GM12891 (cell line): ENCODE measurements around the gene OLA1.

Experiments
- DNase-seq: peaks from one replicate; pipeline ENCODE4 v3.0.0; 2011; ENCODE audit warnings: low spot score; ENCODE audit not compliant: insufficient read length
- FAIRE-seq: peaks from 2 replicates; lab custom pipeline; 2011; peaks lifted over from hg19 to GRCh38; lab: Jason Lieb, UNC
- PAX5 ChIP-seq: IDR thresholded peaks from 2 replicates; pipeline ENCODE4 v1.6.1; 2011; ENCODE audit warnings: low read length, moderate library complexity, mild to moderate bottlenecking; ENCODE audit not compliant: insufficient read depth, severe bottlenecking
- POLR2A ChIP-seq: IDR thresholded peaks from 2 replicates; pipeline ENCODE4 v1.6.1; 2011; ENCODE audit warnings: low read depth, low read length, control low read depth
- POLR2AphosphoS5 ChIP-seq: IDR thresholded peaks from 2 replicates; pipeline ENCODE4 v1.6.1; 2011; ENCODE audit warnings: low read depth, low read length, control low read depth
- POU2F2 ChIP-seq: IDR thresholded peaks from 2 replicates; pipeline ENCODE4 v1.6.1; 2011; ENCODE audit warnings: low read depth, mild to moderate bottlenecking, control low read depth, low read length, moderate library complexity
- SPI1 ChIP-seq: IDR thresholded peaks from 2 replicates; pipeline ENCODE4 v1.6.1; 2011; ENCODE audit warnings: low read depth, low read length, control low read depth
- TAF1 ChIP-seq: IDR thresholded peaks from 2 replicates; pipeline ENCODE4 v1.6.1; 2011; ENCODE audit warnings: low read depth, low read length, control low read depth

The OLA1 gene

DNA sequence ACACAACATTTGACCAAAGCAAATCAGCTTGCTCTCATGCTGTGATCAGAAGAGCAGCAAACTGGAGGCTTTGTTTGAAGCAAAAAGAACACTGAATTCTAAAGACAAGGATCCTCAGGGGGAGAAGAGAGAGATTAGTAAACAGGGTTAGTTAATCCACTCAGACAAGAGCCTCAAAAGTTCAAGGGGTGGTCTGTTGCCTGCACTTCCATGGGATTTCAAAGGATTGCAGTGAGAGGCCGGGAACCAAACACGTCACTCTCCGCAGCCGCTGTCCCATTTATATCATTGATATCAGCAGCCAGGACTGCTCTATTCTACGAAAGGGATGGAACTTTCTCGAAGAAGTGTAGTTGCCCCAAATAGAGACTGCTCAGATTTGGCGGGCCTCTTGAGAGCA, 185.4 kb downstream of the OLA1 start:
- no peak for FAIRE-seq
- DNase-seq = no peak
- TF ChIP-seq SPI1 (no peak), POU2F2 (no peak), TAF1 (no peak), PAX5 (no peak)

DNA sequence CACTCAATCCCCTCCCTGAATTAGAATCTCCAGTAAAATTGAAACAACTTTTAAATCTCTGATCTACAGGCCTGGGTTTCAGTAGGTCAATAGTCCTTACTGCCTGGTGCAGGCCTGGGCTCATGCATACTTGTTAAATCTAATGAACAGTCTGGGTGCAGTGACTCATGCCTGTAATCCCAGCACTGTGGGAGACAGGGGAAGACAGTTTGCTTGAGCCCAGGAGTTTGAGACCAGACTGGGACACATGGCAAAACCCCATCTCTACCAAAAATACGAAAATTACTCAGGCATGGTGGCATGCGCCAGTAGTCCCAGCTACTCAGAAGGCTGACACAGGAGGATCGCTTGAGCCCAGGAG, 188.5 kb downstream of the OLA1 start:
- DNase-seq (no peak), FAIRE-seq (no peak)
- no peak for TF ChIP-seq POLR2AphosphoS5
- TF ChIP-seq TAF1 = no peak
- no peak for TF ChIP-seq SPI1
- TF ChIP-seq PAX5 = no peak
- no peak for TF ChIP-seq POU2F2
- TF ChIP-seq POLR2A = no peak

DNA sequence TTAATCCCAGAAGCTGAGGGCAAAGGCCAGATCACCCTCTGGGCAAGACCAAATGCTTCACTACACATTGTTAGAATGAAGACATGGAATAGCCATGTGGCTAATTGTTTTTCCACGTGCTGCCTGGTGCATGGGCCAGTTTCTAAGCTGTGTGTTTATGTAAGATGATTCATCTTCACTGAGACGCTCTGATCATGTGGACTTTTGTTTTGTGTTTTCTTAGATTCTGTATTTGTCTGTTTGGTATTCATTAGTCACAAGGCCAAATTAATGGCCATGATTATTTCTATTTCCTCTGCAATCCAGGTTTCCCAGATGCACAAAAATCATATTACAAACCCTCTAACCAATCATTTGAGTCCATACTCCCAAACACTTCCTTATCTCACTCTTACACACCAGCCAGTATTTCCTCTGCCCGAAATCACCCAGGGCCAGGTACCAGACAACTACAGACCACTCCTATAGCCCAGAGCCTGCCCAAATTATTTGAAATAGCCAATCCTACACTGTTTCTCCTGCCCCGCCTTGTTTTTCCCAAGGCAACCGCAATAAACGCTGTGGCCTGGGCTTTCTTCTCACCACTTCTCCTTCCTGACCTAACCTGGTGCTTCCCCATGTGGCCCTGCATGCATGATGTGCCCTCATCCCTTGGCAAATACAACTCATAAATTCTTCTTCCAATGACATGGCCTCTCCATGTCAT, 189.0 kb downstream of the OLA1 start:
- no peak for FAIRE-seq
- TF ChIP-seq SPI1 = 0 out of 2 replicates have a peak, but pooled peaks have one; percentile 10
- TF ChIP-seq POU2F2 = no peak
- no peak for DNase-seq

DNA sequence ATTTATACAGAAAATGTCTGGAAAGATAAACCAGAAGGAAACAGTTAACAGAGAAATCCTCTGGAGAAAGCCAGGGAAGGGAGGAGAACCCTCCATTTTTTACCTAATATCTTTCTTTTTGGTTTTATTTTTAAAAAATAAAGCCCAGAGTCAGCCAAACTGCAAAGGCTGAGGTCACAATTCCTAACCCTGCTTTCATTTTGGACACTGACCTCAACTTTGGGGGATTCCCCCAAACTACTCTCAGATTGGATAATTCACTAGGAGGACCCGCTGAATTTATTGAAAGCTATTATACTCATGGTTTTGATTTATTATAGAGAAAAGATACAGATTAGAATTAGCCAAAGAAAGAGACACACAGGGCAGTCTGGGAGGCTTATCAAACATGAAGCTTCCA, 189.9 kb downstream of the OLA1 start:
- no peak for FAIRE-seq
- TF ChIP-seq POLR2A (no peak), POU2F2 (no peak), PAX5 (no peak), POLR2AphosphoS5 (no peak), TAF1 (no peak), SPI1 (no peak)
- DNase-seq = no peak

DNA sequence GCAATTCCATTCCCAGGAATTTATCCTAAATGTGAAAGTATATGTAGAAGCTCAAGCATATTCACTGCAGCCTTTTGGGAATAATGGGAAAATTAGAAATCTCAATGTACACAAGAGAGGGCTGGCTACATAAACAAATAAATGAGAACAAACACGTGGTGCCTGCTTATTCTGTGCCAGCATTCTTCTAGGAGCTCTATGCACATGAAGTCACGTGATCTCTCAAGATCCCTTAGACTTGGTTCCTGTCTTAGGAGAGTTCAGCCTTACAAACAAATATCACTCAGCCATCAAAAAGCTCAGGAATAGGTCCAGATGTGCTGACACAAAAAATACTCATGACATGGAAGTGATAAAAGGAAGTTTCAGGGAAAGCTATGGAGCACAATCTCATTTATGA, 190.3 kb downstream of the OLA1 start:
- TF ChIP-seq PAX5 (no peak), POLR2AphosphoS5 (no peak), POLR2A (no peak), POU2F2 (no peak)
- FAIRE-seq (no peak), DNase-seq (no peak)

DNA sequence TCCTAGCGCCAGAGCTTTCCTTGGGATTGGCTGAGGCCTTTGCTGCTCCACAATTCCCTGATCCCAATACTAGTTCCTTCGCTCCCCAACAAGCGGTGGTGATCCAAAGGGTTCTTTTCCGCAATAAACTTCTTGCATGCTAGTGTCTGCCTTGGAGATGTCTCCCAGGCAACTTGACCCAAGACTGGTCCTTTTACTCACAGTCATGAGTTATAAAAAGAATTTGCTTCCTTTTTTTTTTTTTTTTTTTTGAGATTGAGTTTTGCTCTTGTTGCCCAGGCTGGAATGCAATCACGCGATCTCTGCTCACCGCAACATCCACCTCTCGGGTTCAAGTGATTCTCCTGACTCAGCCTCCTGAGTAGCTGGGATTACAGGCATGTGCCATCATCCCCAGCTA, 193.4 kb downstream of the OLA1 start:
- FAIRE-seq (no peak), DNase-seq (no peak)
- no peak for TF ChIP-seq SPI1
- TF ChIP-seq TAF1 = no peak
- no peak for TF ChIP-seq POLR2A
- TF ChIP-seq PAX5 = no peak
- no peak for TF ChIP-seq POU2F2
- no peak for TF ChIP-seq POLR2AphosphoS5

DNA sequence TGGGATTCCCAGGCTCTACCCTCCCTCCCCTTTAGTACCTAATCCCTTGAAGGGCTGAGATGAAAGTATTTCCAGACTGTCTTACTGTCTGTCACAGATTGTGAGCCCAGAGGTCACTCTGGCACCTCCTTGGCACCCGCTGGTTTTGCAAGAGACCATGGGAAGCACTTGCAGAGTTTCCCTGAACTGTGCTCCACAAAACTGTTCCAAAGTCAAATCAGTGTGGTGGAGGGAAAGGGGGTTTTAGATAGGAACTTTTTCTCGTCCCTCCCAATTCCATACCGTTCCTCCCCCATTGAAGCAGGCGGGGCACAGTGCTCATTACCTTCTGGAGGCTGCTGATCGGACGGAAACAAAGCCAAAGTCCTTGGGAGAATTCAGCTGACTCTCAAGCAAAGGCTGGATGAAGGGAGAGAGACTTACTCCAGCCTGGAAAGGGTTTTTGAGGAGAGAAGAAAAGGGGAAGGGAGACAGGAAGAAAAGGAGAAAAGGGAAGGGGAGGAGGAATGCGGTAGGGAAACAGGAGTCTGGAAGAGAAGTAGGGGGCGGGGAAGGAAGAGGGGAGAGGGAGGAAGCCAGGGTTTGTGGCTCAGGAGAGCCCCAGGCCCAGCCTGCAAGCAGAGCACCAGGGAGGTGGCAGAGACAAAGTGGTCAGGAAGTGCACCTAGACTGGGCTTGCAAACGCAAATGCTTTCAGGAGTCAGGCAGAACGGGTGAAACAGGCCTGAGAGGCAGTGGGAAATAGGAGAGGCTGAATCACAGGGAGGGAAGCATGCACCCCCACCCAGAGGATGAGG, 194.8 kb downstream of the OLA1 start:
- TF ChIP-seq POLR2A (no peak), POLR2AphosphoS5 (no peak), TAF1 (no peak), SPI1 (no peak), POU2F2 (no peak), PAX5 (no peak)
- no peak for DNase-seq
- no peak for FAIRE-seq

DNA sequence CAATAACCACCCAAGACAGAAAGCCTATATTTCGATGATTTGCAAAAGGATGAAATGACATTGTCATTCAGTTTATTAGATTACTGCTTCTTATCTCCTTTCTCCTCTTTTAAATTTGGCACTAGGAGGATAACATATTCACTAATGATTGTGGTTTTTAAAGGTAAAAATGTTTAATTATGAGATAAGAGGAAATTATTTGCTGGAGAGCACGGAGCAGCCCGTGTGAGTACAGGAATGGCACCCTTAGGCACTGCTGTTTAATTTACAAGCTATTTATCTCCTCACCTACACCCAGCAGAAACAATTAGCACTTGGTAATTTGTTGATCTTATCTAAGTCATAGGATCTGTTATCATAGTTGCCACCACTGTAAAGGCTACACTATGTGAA, 195.8 kb downstream of the OLA1 start:
- DNase-seq = no peak
- FAIRE-seq = no peak
- TF ChIP-seq POLR2A (no peak), POLR2AphosphoS5 (no peak), POU2F2 (no peak), PAX5 (no peak), TAF1 (no peak)

DNA sequence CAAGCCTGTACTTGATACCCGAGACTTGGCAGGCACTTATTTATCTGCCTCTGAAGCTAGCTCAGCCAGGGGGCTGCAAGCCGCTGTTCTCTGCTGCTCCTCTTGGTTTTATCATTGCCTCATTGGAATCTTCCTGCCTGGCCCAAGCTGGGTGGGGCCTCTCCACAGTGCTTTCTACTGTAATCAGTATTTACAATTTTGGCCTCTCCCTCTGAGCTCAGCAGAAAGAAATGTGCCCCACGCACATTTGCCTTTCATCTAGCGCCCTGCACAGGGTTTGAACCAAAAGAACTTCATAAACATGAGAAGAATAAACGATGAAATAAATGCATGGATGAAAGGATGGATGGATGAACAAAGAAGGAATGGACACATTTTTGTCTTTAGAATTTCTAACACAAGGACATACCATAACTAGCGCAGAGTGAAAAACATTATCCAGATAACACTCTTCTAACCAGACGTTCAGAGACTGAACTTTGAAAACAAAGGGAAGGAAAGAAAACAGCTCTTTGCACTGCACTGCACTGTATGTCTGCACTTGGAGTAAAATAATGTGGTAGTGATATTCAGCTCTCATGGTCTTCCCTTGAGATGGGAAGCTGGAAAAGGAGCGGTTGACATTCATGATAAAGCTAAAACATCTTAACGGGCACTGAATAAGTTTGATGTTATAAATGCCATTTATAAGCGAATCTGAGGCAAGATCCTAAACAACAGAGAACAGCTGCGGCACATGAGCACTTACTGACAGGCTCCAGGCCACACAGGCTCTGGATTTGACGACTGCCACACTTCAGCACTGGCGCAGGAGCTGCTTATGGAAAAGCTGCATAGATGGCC, 196.4 kb downstream of the OLA1 start:
- TF ChIP-seq TAF1 (no peak), POLR2AphosphoS5 (no peak), POU2F2 (no peak), PAX5 (no peak), POLR2A (no peak), SPI1 (no peak)
- no peak for FAIRE-seq
- no peak for DNase-seq
